Subcutaneous abdominal adipose tissue (tissue), 5 donors: ENCODE results near the gene EVX2.
A peak's percentile ranks its signal among the peaks of the same experiment; 100 is the strongest.

ENCODE experiments used
- H3K27ac ChIP-seq: one replicate; pipeline ENCODE4 v1.7.0; 2013; ENCODE audit warnings: low read depth, mild to moderate bottlenecking, inconsistent platforms, low read length, moderate library complexity
- H3K27me3 ChIP-seq, 5 donors: one replicate each; pipeline ENCODE4 v1.7.0; 2013; ENCODE audit warnings: low read length in 5 of 5, inconsistent platforms in 1 of 5; ENCODE audit not compliant: control insufficient read depth in 5 of 5, insufficient read depth in 4 of 5
- H3K36me3 ChIP-seq, 5 donors: one replicate each; pipeline ENCODE4 v1.7.0; 2013; ENCODE audit warnings: low read length in 5 of 5; ENCODE audit not compliant: control insufficient read depth in 5 of 5, insufficient read depth in 5 of 5
- H3K4me1 ChIP-seq, 5 donors: one replicate each; pipeline ENCODE4 v1.7.0; 2013; ENCODE audit warnings: low read length in 5 of 5, mild to moderate bottlenecking in 3 of 5, moderate library complexity in 1 of 5; ENCODE audit not compliant: control insufficient read depth in 5 of 5, insufficient read depth in 5 of 5
- H3K4me3 ChIP-seq, 5 donors: one replicate each; pipeline ENCODE4 v1.7.0; 2013; ENCODE audit warnings: low read length in 5 of 5, low read depth in 1 of 5
- H3K9ac ChIP-seq, 5 donors: one replicate each; pipeline ENCODE4 v1.7.0; 2013; ENCODE audit warnings: low read length in 5 of 5, mild to moderate bottlenecking in 4 of 5, moderate library complexity in 3 of 5
- H3K9me3 ChIP-seq, 5 donors: one replicate each; pipeline ENCODE4 v1.7.0; 2013; ENCODE audit warnings: low read length in 5 of 5; ENCODE audit not compliant: control insufficient read depth in 5 of 5
- donor health status: healthy.
- donor health status: healthy.
- donor health status: healthy.
- donor health status: healthy.
- donor health status: healthy.

The EVX2 gene

DNA sequence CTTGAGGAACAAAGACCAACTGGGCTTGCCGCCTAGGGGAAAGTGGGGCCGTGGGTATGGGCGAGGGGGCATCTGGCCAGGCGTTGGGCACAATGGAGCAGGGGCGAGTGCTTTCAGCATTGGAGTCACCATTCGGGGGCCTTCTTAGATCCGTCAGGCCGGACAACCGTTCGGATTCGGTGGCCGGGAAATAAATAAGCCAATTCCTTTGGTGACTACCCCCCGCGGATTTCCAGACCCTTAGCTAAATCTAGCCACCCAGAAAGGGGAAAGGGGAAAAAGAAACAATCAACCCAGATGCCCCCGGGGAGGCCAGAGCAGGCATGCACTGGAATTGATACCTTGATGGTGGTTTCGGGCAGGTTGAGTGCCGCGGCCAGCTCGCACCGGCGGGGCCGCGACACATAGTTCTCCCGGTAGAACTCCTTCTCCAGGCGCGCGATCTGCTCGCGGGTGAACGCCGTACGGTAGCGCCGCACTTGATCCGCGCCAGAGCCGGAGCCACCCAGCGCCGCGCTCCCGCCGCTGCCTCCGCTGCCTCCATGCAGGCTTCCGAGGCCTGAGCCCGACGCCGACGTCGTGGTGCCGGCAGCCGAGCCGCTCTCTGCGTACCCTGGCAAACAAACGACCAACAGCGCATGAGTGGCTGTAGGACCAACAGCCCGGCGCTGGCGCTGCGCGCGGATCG is 1.8 kb downstream of the EVX2 start:
- H3K9ac ChIP-seq: no peak overlapping the region
- H3K27ac ChIP-seq: no peak overlapping the region
- no peaks in the 10 kb centered on the region for H3K36me3 ChIP-seq
- peaks cover 0 to 48% (median 32%) of the 10 kb centered on the region in 5 donors for H3K4me1 ChIP-seq
- no peak overlapping the region for H3K4me3 ChIP-seq
- peaks cover 79 to 91% (median 88%) of the 10 kb centered on the region in 5 donors for H3K27me3 ChIP-seq
- H3K9me3 ChIP-seq: peaks cover 0 to 9% (median 5%) of the 10 kb centered on the region in 5 donors

DNA sequence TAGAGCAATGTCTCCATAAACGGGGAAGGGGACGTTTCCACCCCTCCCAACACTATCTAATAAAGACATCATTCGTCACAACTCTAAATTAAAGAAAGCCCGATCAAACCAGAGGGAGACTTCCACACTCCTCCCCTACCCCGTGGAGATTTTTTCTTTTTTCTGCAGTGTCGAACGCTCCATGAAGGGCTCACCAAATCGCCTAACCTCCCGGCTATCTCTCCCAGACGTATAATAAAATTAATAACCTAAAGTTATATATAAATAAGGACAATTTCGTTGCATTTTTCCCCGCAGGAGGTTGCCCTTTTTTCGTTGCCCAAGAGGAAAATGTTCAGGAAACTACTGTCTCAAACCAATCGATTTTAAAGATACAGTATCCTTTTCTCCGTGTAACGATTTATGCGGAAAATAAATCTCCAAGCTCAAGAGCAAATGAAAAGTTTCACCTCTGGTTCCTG is 2.4 kb downstream of the EVX2 start:
- no peaks in the 10 kb centered on the region for H3K36me3 ChIP-seq
- H3K4me3 ChIP-seq: no peak overlapping the region
- H3K9me3 ChIP-seq: peaks cover 0 to 9% (median 5%) of the 10 kb centered on the region in 5 donors
- H3K27me3 ChIP-seq: peaks cover 81 to 91% (median 88%) of the 10 kb centered on the region in 5 donors
- H3K27ac ChIP-seq: no peak overlapping the region
- H3K9ac ChIP-seq: no peak overlapping the region
- H3K4me1 ChIP-seq: peaks cover 0 to 48% (median 32%) of the 10 kb centered on the region in 5 donors

DNA sequence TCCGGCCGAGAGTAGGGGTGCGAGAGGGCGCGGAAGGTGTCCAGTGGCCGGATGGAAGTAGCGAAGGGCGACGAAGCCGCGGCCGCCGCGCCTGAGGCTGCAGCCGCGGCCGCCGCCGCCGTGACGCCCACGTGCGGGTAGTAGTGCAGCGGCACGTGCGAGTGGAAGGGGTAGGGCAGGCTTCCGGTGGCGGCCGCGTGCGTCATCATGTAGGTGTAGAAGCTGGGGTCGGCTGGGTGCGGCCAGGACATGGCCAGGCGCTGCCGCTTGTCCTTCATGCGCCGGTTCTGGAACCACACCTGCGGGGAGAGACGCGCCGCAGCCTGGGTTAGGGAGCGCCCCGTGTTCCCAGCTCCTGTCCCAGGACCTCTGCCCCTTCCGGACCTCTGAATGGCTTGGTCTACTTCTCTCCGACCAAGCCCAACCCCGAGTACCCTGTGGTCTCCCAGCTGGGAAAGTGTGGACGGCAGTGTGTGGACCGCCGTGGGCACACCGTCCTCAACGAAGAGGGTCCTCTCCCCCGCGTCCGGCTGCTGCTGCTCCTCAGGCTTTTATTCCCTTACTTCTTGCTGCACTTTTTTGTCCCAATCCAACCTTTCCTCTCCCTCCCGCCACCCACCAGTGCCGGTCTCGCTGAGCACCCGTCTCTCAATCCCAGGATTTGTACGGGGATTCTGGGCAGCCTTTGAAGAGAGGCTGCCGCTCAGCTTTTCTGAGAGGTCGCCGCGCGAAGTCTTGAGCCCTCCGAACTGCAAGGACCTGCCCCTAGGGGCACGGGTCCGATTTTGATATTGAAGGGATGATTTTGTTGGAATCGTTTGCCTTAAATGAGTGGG is 3.0 kb downstream of the EVX2 start:
- Histone ChIP-seq H3K4me1 (peaks cover 0 to 41% (median 26%) of the 10 kb centered on the region in 5 donors), H3K9me3 (peaks cover 0 to 9% (median 5%) of the 10 kb centered on the region in 5 donors), H3K9ac (no peak overlapping the region), H3K36me3 (no peaks in the 10 kb centered on the region), H3K27me3 (peaks cover 80 to 90% (median 88%) of the 10 kb centered on the region in 5 donors), H3K4me3 (peak overlapping the region in 3 of 5 donors; percentile 17 to 56 (median 55)), H3K27ac (no peak overlapping the region)

DNA sequence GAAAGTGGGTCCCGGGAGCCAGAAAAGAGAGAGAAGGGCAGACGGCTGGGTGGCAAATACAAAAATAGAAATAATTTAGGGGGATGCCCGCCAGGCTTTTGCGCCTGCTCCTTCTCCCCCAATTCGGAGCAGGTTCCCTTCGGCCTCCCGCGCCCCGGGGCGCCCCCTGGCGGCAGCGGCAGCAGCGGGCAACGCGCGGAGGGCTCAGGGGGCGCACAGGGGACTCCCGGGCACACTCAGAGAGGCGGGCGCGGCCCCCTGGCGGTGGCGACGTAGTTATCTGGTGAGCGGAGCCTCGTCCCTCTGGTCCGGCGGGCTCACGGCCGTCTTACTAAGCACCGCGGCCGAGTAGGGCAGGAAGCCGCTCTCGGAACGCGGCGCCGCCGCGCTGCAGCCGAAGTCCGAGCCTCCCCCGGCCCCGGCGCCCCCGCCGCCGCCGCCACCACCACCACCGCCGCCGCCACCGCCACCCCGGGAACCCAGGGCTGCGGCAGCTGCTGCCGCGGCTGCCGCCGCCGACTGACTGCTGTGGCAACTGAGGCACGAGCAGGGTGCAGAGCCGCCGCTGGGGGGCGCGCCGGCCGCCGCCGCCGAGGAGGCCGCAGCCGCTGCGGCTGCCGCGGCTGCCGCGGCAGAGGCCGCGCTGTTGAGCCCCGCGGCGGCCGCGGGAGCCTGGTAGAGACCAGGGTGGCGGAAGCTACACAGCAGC is 3.8 kb downstream of the EVX2 start:
- no peak overlapping the region for H3K9ac ChIP-seq
- H3K9me3 ChIP-seq: peaks cover 0 to 12% (median 5%) of the 10 kb centered on the region in 5 donors
- no peaks in the 10 kb centered on the region for H3K36me3 ChIP-seq
- H3K4me3 ChIP-seq: peak overlapping the region in 4 of 5 donors; percentile 17 to 56 (median 44)
- H3K4me1 ChIP-seq: peaks cover 0 to 34% (median 23%) of the 10 kb centered on the region in 5 donors
- H3K27me3 ChIP-seq: peaks cover 79 to 90% (median 88%) of the 10 kb centered on the region in 5 donors
- H3K27ac ChIP-seq: no peak overlapping the region

DNA sequence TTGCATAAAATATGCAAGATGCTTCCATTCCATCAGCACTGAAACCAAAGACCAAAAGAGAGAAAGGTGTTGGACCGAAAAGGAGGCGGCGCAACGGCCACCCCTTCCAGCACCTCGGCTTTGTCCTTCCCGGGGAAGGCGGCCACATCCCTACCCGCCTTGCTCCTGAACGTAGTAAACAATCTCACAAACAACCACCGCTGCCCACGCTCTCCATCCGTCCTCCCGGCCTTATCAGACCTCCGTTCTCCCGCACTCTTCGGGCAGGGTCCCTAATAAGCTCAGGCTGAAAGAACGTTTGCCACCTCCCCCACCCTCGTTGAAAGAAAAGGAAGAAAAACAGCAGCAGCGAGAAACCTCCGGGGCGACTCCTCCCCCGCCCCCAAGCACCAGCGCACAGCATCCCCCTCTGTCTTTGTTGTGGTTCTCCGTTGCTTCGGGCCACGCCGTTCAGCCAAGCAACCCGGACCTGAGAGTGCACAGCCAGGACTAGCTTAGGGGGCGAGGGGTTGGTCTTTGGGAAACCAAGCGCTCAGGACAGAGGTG is 4.4 kb downstream of the EVX2 start:
- Histone ChIP-seq H3K27ac (no peak overlapping the region), H3K27me3 (peaks cover 80 to 89% (median 88%) of the 10 kb centered on the region in 5 donors), H3K9ac (no peak overlapping the region), H3K9me3 (peaks cover 0 to 12% (median 5%) of the 10 kb centered on the region in 5 donors), H3K4me3 (peak overlapping the region in 3 of 5 donors; percentile 32 to 52 (median 51)), H3K36me3 (no peaks in the 10 kb centered on the region), H3K4me1 (peaks cover 0 to 31% (median 20%) of the 10 kb centered on the region in 5 donors)

DNA sequence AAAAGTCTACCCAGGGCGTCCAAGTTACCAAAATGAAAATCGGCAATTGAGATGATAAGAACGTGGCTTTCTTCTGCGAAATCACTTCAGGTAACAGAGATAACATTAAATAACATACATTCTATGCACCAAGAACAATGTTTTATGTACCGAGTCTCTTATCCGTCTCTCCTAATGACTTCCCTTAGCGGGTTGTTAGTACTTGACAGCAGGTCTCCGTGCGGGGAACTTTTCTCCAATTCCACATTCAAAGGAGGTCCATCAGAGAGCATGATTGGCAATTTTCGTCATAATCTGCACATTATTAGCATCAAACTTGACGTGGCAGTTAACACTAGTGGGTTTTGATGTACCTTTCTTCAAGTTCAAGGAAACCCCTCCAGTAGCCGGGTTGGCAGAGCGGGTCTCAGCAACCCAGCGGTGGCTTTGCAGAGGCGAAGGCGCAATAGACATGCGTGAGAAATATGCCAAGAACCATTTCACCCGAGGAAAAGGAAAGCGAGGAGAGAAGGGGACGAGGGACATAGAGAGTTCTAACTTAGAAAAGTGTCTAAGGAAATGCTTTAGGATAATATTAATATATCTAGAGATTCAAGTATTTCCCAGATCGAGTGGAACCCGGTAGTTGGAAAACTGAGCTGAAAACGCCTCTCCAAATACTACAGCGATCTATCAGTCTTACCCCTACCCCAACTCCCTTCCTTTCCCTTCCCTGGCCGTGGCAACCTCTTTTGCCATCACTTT is 5.0 kb downstream of the EVX2 start:
- peaks cover 0 to 31% (median 20%) of the 10 kb centered on the region in 5 donors for H3K4me1 ChIP-seq
- H3K9me3 ChIP-seq: peaks cover 0 to 12% (median 5%) of the 10 kb centered on the region in 5 donors
- H3K36me3 ChIP-seq: no peaks in the 10 kb centered on the region
- H3K9ac ChIP-seq: no peak overlapping the region
- H3K27me3 ChIP-seq: peaks cover 80 to 88% (median 84%) of the 10 kb centered on the region in 5 donors
- H3K4me3 ChIP-seq: peak overlapping the region in 1 of 5 donors; percentile 51
- no peak overlapping the region for H3K27ac ChIP-seq

DNA sequence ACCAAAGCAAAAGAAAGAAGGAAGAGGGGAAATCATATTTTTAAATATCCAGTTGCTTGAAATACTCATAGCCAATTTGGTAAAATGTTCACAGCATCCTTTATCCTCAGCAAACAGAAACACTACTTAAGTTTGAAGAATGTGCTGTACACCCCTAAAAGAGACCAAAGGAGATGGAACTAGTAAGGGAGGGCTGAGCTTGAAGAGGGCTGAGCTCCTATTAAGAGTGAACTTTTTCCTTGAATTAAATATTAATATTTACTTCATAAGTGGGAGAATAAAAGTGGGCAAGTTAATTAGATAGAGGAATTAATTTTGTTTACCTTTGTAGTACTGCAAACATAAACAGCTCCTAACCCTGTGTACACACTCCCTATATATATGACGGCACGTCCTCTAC is 7.0 kb downstream of the EVX2 start:
- Histone ChIP-seq H3K4me1 (peaks cover 0 to 27% (median 16%) of the 10 kb centered on the region in 5 donors), H3K36me3 (no peaks in the 10 kb centered on the region), H3K27ac (no peak overlapping the region), H3K4me3 (no peak overlapping the region), H3K9me3 (peaks cover 0 to 12% (median 3%) of the 10 kb centered on the region in 5 donors), H3K9ac (no peak overlapping the region), H3K27me3 (peaks cover 76 to 88% (median 82%) of the 10 kb centered on the region in 5 donors)

DNA sequence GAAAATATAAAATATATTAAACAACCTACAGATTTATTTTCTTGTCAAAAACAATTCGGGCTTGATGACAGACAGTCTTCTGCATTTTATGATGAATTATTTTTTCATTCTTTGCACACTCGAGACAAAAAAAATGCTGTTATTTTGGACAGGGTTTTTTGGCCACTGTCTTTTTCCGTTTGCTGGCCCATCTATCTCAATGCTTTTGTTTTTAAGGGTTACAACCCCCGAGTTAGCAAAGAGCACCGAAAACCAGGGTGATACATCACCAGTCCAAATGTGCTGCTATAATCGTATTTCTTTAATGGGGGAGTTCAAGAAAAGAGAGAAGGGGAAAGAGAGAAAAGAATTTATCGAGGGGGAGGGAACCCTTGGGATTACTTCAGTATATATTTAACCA is 7.7 kb downstream of the EVX2 start:
- Histone ChIP-seq H3K4me1 (peaks cover 0 to 32% (median 18%) of the 10 kb centered on the region in 5 donors), H3K27me3 (peaks cover 76 to 89% (median 84%) of the 10 kb centered on the region in 5 donors), H3K4me3 (no peak overlapping the region), H3K9ac (no peak overlapping the region), H3K36me3 (no peaks in the 10 kb centered on the region), H3K9me3 (peaks cover 0 to 12% (median 3%) of the 10 kb centered on the region in 5 donors), H3K27ac (no peak overlapping the region)

DNA sequence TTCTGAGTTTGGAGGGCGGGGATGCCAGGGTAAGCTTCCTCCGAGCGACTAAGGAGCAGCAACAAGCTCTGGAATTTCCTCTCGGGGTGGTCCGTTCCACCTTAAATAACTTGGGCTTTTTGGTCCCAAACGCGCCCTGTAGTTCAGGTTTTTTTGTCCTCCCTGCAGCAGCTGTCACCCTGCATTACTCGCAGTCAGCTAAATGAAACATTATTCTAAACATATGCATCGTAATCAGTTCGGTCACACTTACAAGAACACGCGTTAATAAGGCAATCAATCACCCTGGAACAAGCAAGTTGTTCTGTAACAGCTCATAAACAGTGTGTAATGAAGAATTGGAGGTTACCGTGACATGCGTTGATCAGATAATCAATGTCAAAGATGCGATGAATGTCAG is 8.3 kb downstream of the EVX2 start:
- peaks cover 0 to 7% (median under 1%) of the 10 kb centered on the region in 5 donors for H3K9me3 ChIP-seq
- H3K9ac ChIP-seq: no peak overlapping the region
- peaks cover 0 to 27% (median 14%) of the 10 kb centered on the region in 5 donors for H3K4me1 ChIP-seq
- no peak overlapping the region for H3K4me3 ChIP-seq
- H3K27ac ChIP-seq: no peak overlapping the region
- H3K27me3 ChIP-seq: peaks cover 72 to 89% (median 84%) of the 10 kb centered on the region in 5 donors
- H3K36me3 ChIP-seq: no peaks in the 10 kb centered on the region
